ENCODE results near the gene DDI2. TPM values are rescaled to one million over a fixed set of nuclear protein-coding genes. Genes with fewer than 3 reads are reported as not detected.

The DDI2 gene
- total RNA-seq, 1 donor from 2014 or later, result 13.7 TPM

GRCh38 chr1:15574741-15575140 is 42.5 kb upstream of the DDI2 start:
- H3K4me3 ChIP-seq (ENCODE audit: low read depth, low read length), result no peak overlapping the region
- no peaks in the 10 kb centered on the region for H3K27me3 ChIP-seq (ENCODE audit: control insufficient read depth, insufficient read depth, low read length)
- H3K36me3 ChIP-seq (ENCODE audit: control insufficient read depth, insufficient read depth, low read length), result peaks cover 1% of the 10 kb centered on the region
- FAIRE-seq (no peak), DNase-seq (ENCODE audit: low read depth) (no peak)
- TF ChIP-seq, protein P1, sequence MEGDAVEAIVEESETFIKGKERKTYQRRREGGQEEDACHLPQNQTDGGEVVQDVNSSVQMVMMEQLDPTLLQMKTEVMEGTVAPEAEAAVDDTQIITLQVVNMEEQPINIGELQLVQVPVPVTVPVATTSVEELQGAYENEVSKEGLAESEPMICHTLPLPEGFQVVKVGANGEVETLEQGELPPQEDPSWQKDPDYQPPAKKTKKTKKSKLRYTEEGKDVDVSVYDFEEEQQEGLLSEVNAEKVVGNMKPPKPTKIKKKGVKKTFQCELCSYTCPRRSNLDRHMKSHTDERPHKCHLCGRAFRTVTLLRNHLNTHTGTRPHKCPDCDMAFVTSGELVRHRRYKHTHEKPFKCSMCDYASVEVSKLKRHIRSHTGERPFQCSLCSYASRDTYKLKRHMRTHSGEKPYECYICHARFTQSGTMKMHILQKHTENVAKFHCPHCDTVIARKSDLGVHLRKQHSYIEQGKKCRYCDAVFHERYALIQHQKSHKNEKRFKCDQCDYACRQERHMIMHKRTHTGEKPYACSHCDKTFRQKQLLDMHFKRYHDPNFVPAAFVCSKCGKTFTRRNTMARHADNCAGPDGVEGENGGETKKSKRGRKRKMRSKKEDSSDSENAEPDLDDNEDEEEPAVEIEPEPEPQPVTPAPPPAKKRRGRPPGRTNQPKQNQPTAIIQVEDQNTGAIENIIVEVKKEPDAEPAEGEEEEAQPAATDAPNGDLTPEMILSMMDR (IDR thresholded peaks at IDR 0.05; ENCODE audit: insufficient read depth, low read length, severe bottlenecking), result no peak

GRCh38 chr1:15575549-15576150 is 41.6 kb upstream of the DDI2 start:
- DNase-seq (ENCODE audit: low read depth) (no peak), FAIRE-seq (no peak)

GRCh38 chr1:15577691-15578090 is 39.6 kb upstream of the DDI2 start:
- TF ChIP-seq, protein P1 (IDR thresholded peaks at IDR 0.05; ENCODE audit: insufficient read depth, low read length, severe bottlenecking), result no peak
- no peak for DNase-seq (ENCODE audit: low read depth)

More at GRCh38 chr1:15575549-15576150, 41.6 kb upstream of the DDI2 start:
- H3K36me3 ChIP-seq (ENCODE audit: control insufficient read depth, insufficient read depth, low read length), result peaks cover 1% of the 10 kb centered on the region
- no peaks in the 10 kb centered on the region for H3K27me3 ChIP-seq (ENCODE audit: control insufficient read depth, insufficient read depth, low read length)
- H3K4me3 ChIP-seq (ENCODE audit: low read depth, low read length), result no peak overlapping the region
- TF ChIP-seq, protein P1 (IDR thresholded peaks at IDR 0.05; ENCODE audit: insufficient read depth, low read length, severe bottlenecking), result no peak

DNA sequence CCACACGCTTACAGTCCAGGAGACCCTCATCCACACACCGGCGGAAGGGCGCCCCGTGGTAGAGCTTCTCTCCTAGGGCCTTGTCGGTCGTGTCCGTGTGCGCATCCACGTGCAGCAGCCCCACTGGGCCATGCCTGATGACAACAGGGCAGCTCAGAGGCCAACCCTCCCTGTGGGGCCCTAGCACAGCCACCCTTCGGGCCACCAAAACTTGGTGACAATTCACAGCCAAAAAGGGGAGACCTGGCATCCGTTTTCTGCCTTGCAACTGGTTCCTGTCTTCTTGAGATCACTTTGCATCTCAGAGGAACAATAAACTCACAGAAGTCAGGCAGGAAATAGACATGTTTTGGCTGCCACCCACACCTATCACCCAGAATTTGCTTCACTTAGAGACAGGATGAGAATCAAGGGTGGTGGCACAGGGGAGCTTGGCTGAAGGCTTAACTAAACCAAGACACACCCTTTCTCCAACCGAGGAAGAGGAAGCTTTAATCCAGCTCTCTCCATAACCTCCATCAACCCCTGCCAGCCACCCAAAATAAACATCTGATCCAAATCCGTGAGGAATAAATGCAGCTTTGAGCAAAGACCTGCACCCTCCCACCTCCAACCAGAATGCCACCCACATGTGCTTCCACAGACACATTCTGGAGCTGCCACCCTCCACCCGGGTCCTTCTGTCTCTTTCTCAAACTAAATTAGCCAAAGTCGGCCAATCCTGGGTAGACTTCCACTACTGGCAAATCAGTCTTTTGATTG is 38.2 kb upstream of the DDI2 start:
- TF ChIP-seq, protein P1 (IDR thresholded peaks at IDR 0.05; ENCODE audit: insufficient read depth, low read length, severe bottlenecking), result no peak
- no peak for FAIRE-seq
- no peak for DNase-seq (ENCODE audit: low read depth)
- H3K36me3 ChIP-seq (ENCODE audit: control insufficient read depth, insufficient read depth, low read length), result no peaks in the 10 kb centered on the region
- no peak overlapping the region for H3K4me3 ChIP-seq (ENCODE audit: low read depth, low read length)
- no peaks in the 10 kb centered on the region for H3K27me3 ChIP-seq (ENCODE audit: control insufficient read depth, insufficient read depth, low read length)

More at GRCh38 chr1:15577691-15578090, 39.6 kb upstream of the DDI2 start:
- Histone ChIP-seq H3K4me3 (ENCODE audit: low read depth, low read length) (no peak overlapping the region), H3K36me3 (ENCODE audit: control insufficient read depth, insufficient read depth, low read length) (no peaks in the 10 kb centered on the region), H3K27me3 (ENCODE audit: control insufficient read depth, insufficient read depth, low read length) (no peaks in the 10 kb centered on the region)
- no peak for FAIRE-seq

- FAIRE-seq (no peak), DNase-seq (ENCODE audit: low read depth) (no peak)
- TF ChIP-seq, protein P1 (IDR thresholded peaks at IDR 0.05; ENCODE audit: insufficient read depth, low read length, severe bottlenecking), result no peak
- no peak overlapping the region for H3K4me3 ChIP-seq (ENCODE audit: low read depth, low read length)
- H3K36me3 ChIP-seq (ENCODE audit: control insufficient read depth, insufficient read depth, low read length), result no peaks in the 10 kb centered on the region
- no peaks in the 10 kb centered on the region for H3K27me3 ChIP-seq (ENCODE audit: control insufficient read depth, insufficient read depth, low read length)
Measured at GRCh38 chr1:15579683-15580047, 37.6 kb upstream of the DDI2 start.

Data from bronchial epithelial cell (primary cell).